OCI-LY3 (cell line): ENCODE results near the gene GDPGP1.

Experiments
- H2AFZ ChIP-seq: fragments of 200-600, 300-600 bp; shearing (Covaris generic); 2 replicates; pipeline ENCODE4 v1.6.0; 2014; ENCODE audit warnings: antibody characterized with exemption, low read depth, low read length
- H3K27ac ChIP-seq: fragments of 200-600, 300-600 bp; sonication (generic); 2 replicates; pipeline ENCODE4 v1.5.1; 2014; ENCODE audit warnings: mild to moderate bottlenecking, low read length, moderate library complexity, mixed read lengths
- H3K27me3 ChIP-seq: fragments of 200-600, 300-600 bp; sonication (generic); 2 replicates; pipeline ENCODE4 v1.6.1; 2014; ENCODE audit warnings: low read depth, low read length, mixed read lengths
- H3K36me3 ChIP-seq: fragments of 200-600, 300-600 bp; sonication (generic); replicated peaks from 2 replicates; pipeline ENCODE3; 2014; ENCODE audit warnings: low read depth, low read length, mixed read lengths
- H3K4me1 ChIP-seq: fragments of 300-600, 200-600 bp; sonication (generic); 2 replicates; pipeline ENCODE4 v1.6.1; 2014; ENCODE audit warnings: low read length, mixed read lengths
- H3K4me2 ChIP-seq: fragments of 200-600, 300-600 bp; sonication (generic); 2 replicates; pipeline ENCODE4 v1.6.1; 2014; ENCODE audit warnings: low read length, mixed read lengths
- H3K4me3 ChIP-seq: fragments of 300-600, 200-600 bp; sonication (generic); 2 replicates; pipeline ENCODE4 v1.5.1; 2014; ENCODE audit warnings: antibody characterized with exemption, mild to moderate bottlenecking, low read length, moderate library complexity
- H3K79me2 ChIP-seq: fragments of 300-600, 200-600 bp; shearing (Covaris generic); 2 replicates; pipeline ENCODE4 v1.6.1; 2014; ENCODE audit warnings: mild to moderate bottlenecking, low read length, mixed read lengths
- H3K9ac ChIP-seq: fragments of 300-600, 200-600 bp; shearing (Covaris generic); 2 replicates; pipeline ENCODE4 v1.6.0; 2014; ENCODE audit warnings: mild to moderate bottlenecking, low read length, moderate library complexity
- H3K9me3 ChIP-seq: fragments of 200-600, 300-600 bp; shearing (Covaris generic); 2 replicates; pipeline ENCODE4 v1.6.1; 2014; ENCODE audit warnings: low read length, mixed read lengths; ENCODE audit not compliant: insufficient read depth
- H4K20me1 ChIP-seq: fragments of 200-600, 300-600 bp; sonication (generic); 2 replicates; pipeline ENCODE4 v1.6.1; 2016; ENCODE audit warnings: low read length, mixed read lengths; ENCODE audit not compliant: insufficient read depth
- EZH2phosphoT487 ChIP-seq: fragments of 200-600 bp; shearing (Covaris generic); IDR thresholded peaks from 2 replicates; pipeline ENCODE4 v1.6.1; 2018; ENCODE audit warnings: antibody characterized with exemption, mixed run types, low read depth
- TF ChIP-seq, protein P1 (sequence below): fragments of 200-600, 300-600 bp; sonication (generic); IDR thresholded peaks from 2 replicates; pipeline ENCODE4 v1.5.1; 2014; ENCODE audit warnings: antibody characterized with exemption, low read length, low read depth

Gene GDPGP1

DNA sequence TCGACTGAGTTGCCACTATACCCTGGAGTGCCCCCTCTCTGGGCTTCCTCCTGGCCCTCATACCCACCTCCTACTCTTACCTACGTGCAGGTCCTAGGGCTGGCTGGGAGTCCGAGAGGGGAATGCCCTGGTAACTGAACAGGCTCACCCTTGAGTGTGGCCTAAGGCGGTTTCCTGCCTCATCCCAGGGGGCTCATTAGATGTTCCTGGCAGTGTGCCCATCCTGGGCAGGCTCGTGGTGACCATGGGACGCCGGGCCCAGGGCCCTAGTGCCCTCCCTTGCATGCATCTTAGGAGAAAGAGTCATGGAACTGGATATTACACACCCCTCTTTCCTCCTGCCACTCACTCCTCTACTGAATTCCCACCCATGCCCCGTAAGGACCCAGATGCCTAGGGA, 30.1 kb upstream of the GDPGP1 start:
- Histone ChIP-seq H4K20me1 (no peaks in the 10 kb centered on the region), H3K79me2 (no peaks in the 10 kb centered on the region), H3K4me3 (no peak overlapping the region), H3K9ac (no peak overlapping the region), H3K4me2 (no peak overlapping the region), H3K4me1 (peaks cover 10% of the 10 kb centered on the region), H3K36me3 (no peaks in the 10 kb centered on the region), H3K9me3 (no peaks in the 10 kb centered on the region), H3K27me3 (peaks cover 5% of the 10 kb centered on the region; the same call in 1 of the 2 replicates), H3K27ac (no peak overlapping the region), H2AFZ (no peak overlapping the region)
- no peak for TF ChIP-seq EZH2phosphoT487
- TF ChIP-seq, protein P1, sequence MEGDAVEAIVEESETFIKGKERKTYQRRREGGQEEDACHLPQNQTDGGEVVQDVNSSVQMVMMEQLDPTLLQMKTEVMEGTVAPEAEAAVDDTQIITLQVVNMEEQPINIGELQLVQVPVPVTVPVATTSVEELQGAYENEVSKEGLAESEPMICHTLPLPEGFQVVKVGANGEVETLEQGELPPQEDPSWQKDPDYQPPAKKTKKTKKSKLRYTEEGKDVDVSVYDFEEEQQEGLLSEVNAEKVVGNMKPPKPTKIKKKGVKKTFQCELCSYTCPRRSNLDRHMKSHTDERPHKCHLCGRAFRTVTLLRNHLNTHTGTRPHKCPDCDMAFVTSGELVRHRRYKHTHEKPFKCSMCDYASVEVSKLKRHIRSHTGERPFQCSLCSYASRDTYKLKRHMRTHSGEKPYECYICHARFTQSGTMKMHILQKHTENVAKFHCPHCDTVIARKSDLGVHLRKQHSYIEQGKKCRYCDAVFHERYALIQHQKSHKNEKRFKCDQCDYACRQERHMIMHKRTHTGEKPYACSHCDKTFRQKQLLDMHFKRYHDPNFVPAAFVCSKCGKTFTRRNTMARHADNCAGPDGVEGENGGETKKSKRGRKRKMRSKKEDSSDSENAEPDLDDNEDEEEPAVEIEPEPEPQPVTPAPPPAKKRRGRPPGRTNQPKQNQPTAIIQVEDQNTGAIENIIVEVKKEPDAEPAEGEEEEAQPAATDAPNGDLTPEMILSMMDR = no peak

DNA sequence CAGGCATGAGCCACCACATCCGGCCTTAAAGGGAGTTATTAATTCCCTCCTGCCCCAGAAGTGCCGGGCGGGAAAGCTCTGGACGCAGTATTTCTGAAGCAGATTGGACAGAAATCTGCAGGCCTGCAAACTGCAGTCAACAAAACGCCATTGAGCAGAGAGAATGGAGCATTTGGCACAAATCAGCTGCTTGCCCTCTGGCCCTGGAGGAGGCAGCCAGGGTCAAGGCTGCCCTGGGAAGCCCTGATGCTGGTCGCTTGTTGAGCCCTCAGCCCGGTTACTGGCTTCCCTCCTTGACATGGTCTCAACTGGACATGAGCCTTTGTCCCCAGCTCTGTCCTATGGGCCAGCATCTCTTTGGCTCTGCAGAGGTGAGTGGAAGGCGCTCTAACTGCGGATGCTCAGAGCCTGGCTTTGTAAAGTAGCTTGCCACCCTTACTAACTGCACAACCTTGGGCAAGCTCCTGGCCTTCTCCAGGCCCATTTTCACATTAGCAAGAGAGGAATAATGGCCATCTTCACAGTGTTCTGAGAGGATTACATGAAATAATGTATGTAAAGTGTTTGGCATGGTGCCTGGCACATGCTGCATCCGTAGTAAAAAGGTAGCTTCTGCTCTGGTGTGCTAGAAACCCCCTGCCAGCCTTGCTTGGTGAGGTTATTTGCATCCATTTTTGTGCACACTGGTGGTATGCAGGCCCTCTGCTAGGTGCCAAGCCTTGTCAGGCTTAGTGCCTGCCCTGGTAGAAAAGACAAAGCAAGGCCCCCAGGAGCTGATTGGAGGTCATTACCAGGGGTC, 28.8 kb upstream of the GDPGP1 start:
- TF ChIP-seq, protein P1 = no peak
- TF ChIP-seq EZH2phosphoT487 = no peak
- no peak overlapping the region for H3K4me2 ChIP-seq
- H3K9ac ChIP-seq = no peak overlapping the region
- H2AFZ ChIP-seq = no peak overlapping the region
- H3K4me1 ChIP-seq = peaks cover 17% of the 10 kb centered on the region
- no peaks in the 10 kb centered on the region for H3K9me3 ChIP-seq
- H3K36me3 ChIP-seq = no peaks in the 10 kb centered on the region
- no peak overlapping the region for H3K4me3 ChIP-seq
- no peaks in the 10 kb centered on the region for H4K20me1 ChIP-seq
- H3K27ac ChIP-seq = no peak overlapping the region
- no peaks in the 10 kb centered on the region for H3K79me2 ChIP-seq
- H3K27me3 ChIP-seq = peaks cover 5% of the 10 kb centered on the region; the same call in 1 of the 2 replicates

DNA sequence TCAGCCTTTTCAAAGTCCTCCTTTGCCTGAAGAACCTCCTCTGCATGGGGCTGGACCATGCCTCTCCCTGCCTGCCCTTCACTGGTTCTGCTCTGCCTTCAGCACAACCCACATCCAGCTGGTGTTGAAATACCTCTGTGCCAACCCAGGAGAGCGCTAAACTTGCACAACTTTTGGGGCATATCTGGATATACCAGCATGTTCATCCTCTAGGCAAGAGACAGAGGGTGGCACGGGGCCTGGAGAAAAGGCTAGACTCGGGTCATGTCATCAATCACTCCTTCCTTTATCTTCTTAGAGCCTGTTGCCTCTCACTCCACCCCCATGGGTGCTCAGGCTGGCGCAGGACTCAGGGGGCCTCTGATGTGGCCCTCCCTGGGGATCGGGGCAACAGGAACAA, 28.1 kb upstream of the GDPGP1 start:
- H3K4me1 ChIP-seq = peaks cover 12% of the 10 kb centered on the region
- H3K9ac ChIP-seq = no peak overlapping the region
- no peak overlapping the region for H3K27ac ChIP-seq

GRCh38 chr15:90207252-90207651, 26.8 kb upstream of the GDPGP1 start:
- Histone ChIP-seq H3K36me3 (no peaks in the 10 kb centered on the region), H3K27ac (no peak overlapping the region), H3K79me2 (no peaks in the 10 kb centered on the region), H3K4me1 (peaks cover 7% of the 10 kb centered on the region), H2AFZ (no peak overlapping the region), H3K4me3 (no peak overlapping the region), H3K9ac (no peak overlapping the region), H4K20me1 (no peaks in the 10 kb centered on the region), H3K9me3 (no peaks in the 10 kb centered on the region), H3K27me3 (no peaks in the 10 kb centered on the region), H3K4me2 (no peak overlapping the region)
- TF ChIP-seq, protein P1 = no peak
- TF ChIP-seq EZH2phosphoT487 = no peak

More for the DNA sequence above, 28.1 kb upstream of the GDPGP1 start:
- Histone ChIP-seq H3K79me2 (no peaks in the 10 kb centered on the region), H2AFZ (no peak overlapping the region), H3K9me3 (no peaks in the 10 kb centered on the region), H3K36me3 (no peaks in the 10 kb centered on the region), H4K20me1 (no peaks in the 10 kb centered on the region), H3K4me3 (no peak overlapping the region), H3K4me2 (no peak overlapping the region), H3K27me3 (peaks cover 5% of the 10 kb centered on the region; the same call in 1 of the 2 replicates)
- TF ChIP-seq, protein P1 = no peak
- TF ChIP-seq EZH2phosphoT487 = no peak
